22Rv1 (cell line): Measurements from ENCODE around the gene REPS1.

Source experiments
- CTCF ChIP-seq: fragments of 450-650 bp; IDR thresholded peaks from 2 replicates; pipeline ENCODE4 v1.5.1; 2017; ENCODE audit warnings: mild to moderate bottlenecking
- ZFX ChIP-seq: fragments of 450-650 bp; IDR thresholded peaks from 2 replicates; pipeline ENCODE4 v1.6.1; 2017; ENCODE audit warnings: antibody characterized with exemption, borderline replicate concordance

- TF ChIP-seq CTCF (no peak), ZFX (no peak)
Measured at GRCh38 chr6:138953451-138953850, 34.6 kb downstream of the REPS1 start.
